HepG2 (cell line): ENCODE results near the gene OAT. TPM values are rescaled to one million over a fixed set of nuclear protein-coding genes. Genes with fewer than 3 reads are reported as not detected.
A peak's percentile ranks its signal among the peaks of the same experiment; 100 is the strongest.

Experiments
- BRF2 ChIP-seq: sonication (generic); formaldehyde crosslinking; IDR thresholded peaks from 2 replicates; pipeline ENCODE4 v1.8.1; 2022; ENCODE audit warnings: mild to moderate bottlenecking, missing genetic modification reagents
- CHD2 ChIP-seq: IDR thresholded peaks from 2 replicates; pipeline ENCODE4 v1.6.1; 2011; ENCODE audit warnings: low read depth, low read length, improper control_type of control experiment
- DMAP1 ChIP-seq: IDR thresholded peaks from 2 replicates; pipeline ENCODE4 v1.6.1; 2016
- FOXO4 ChIP-seq: sonication (generic); formaldehyde crosslinking; conservative IDR thresholded peaks from 2 replicates; pipeline ENCODE4 v1.8.1; 2023; ENCODE audit warnings: missing genetic modification reagents
- JARID2 ChIP-seq: sonication (generic); formaldehyde crosslinking; IDR thresholded peaks from 2 replicates; pipeline ENCODE4 v1.8.1; 2023; ENCODE audit warnings: missing genetic modification reagents, inconsistent platforms; ENCODE audit not compliant: insufficient replicate concordance
- KDM5A ChIP-seq: fragments of 200-600 bp; sonication (generic); IDR thresholded peaks from 2 replicates; pipeline ENCODE4 v1.7.0; 2018; ENCODE audit warnings: antibody characterized with exemption, mild to moderate bottlenecking, low read length, borderline replicate concordance
- MAX ChIP-seq: IDR thresholded peaks from 2 replicates; pipeline ENCODE4 v1.6.1; 2012; ENCODE audit warnings: inconsistent platforms
- NCOA2 ChIP-seq: sonication (generic); formaldehyde crosslinking; IDR thresholded peaks from 2 replicates; pipeline ENCODE4 v1.8.0; 2022; ENCODE audit warnings: inconsistent platforms
- ONECUT2 ChIP-seq: sonication (generic); formaldehyde crosslinking; IDR thresholded peaks from 2 replicates; pipeline ENCODE4 v1.4.0; 2020; ENCODE audit warnings: missing genetic modification reagents
- PLRG1 ChIP-seq: fragments of 450-650 bp; conservative IDR thresholded peaks from 2 replicates; pipeline ENCODE4 v1.6.1; 2016
- RBAK ChIP-seq: sonication (generic); formaldehyde crosslinking; IDR thresholded peaks from 2 replicates; pipeline ENCODE4 v1.5.1; 2020; ENCODE audit warnings: mild to moderate bottlenecking, missing genetic modification reagents
- SMAD1 ChIP-seq: sonication (generic); formaldehyde crosslinking; IDR thresholded peaks from 2 replicates; pipeline ENCODE4 v1.4.0; 2020; ENCODE audit warnings: missing genetic modification reagents, low read depth, mild to moderate bottlenecking, borderline replicate concordance
- ZNF121 ChIP-seq: sonication (generic); formaldehyde crosslinking; IDR thresholded peaks from 2 replicates; pipeline ENCODE4 v1.5.0; 2020; ENCODE audit warnings: mild to moderate bottlenecking, missing genetic modification reagents
- ZNF224 ChIP-seq: sonication (generic); formaldehyde crosslinking; IDR thresholded peaks from 2 replicates; pipeline ENCODE4 v1.5.0; 2020; ENCODE audit warnings: mild to moderate bottlenecking, missing genetic modification reagents
- ZNF362 ChIP-seq: sonication (generic); formaldehyde crosslinking; IDR thresholded peaks from 2 replicates; pipeline ENCODE4 v1.4.0; 2020; ENCODE audit warnings: missing genetic modification reagents, mild to moderate bottlenecking, borderline replicate concordance
- ZNF382 ChIP-seq: sonication (generic); formaldehyde crosslinking; IDR thresholded peaks from 2 replicates; pipeline ENCODE4 v1.5.0; 2020; ENCODE audit warnings: missing genetic modification reagents, mild to moderate bottlenecking, borderline replicate concordance
- ZNF414 ChIP-seq: sonication (generic); formaldehyde crosslinking; IDR thresholded peaks from 2 replicates; pipeline ENCODE4 v1.5.0; 2020; ENCODE audit warnings: missing genetic modification reagents
- ZNF607 ChIP-seq: sonication (generic); formaldehyde crosslinking; IDR thresholded peaks from 2 replicates; pipeline ENCODE4 v1.5.1; 2020; ENCODE audit warnings: missing genetic modification reagents, mild to moderate bottlenecking, borderline replicate concordance
- ZNF615 ChIP-seq: sonication (generic); formaldehyde crosslinking; IDR thresholded peaks from 2 replicates; pipeline ENCODE4 v1.5.0; 2020; ENCODE audit warnings: mild to moderate bottlenecking, missing genetic modification reagents, borderline replicate concordance
- ZNF709 ChIP-seq: sonication (generic); formaldehyde crosslinking; IDR thresholded peaks from 2 replicates; pipeline ENCODE4 v1.5.0; 2020; ENCODE audit warnings: mild to moderate bottlenecking, missing genetic modification reagents
- ZNF782 ChIP-seq: sonication (generic); formaldehyde crosslinking; IDR thresholded peaks from 2 replicates; pipeline ENCODE4 v1.4.0; 2020; ENCODE audit warnings: missing genetic modification reagents, mild to moderate bottlenecking, borderline replicate concordance
- ZNF850 ChIP-seq: sonication (generic); formaldehyde crosslinking; conservative IDR thresholded peaks from 2 replicates; pipeline ENCODE4 v1.9.0; 2021; ENCODE audit warnings: mild to moderate bottlenecking, missing genetic modification reagents
- polyA plus RNA-seq, 8 experiments: library from polyadenylated mRNA; depleted of rRNA in 3 of 8; stranded (reverse) in 7 of 8; unstranded in 1 of 8; fragments of >200 nt; fragmentation: Illumina TruSeq in 4 of 8; extraction: Trizol in 4 of 8; gene quantifications; 2 replicates each; pipeline versions ENCODE4 v1.2.1 to v1.2.3, GENCODE V29; 2011 to 2016; ENCODE audit warnings: low read depth in 4 of 8, missing spikeins in 1 of 8, mixed read lengths in 1 of 8; ENCODE audit not compliant: insufficient read depth in 1 of 8
- total RNA-seq, 5 experiments: library from RNA; depleted of rRNA; stranded (reverse); fragments of >200 nt; fragmentation: Illumina TruSeq; extraction: Trizol; gene quantifications; 2 replicates each; pipeline ENCODE4 v1.2.3, GENCODE V29; 2016; ENCODE audit warnings: low read depth in 1 of 5
- TF ChIP-seq, protein P1 (sequence below): sonication (generic); formaldehyde crosslinking; IDR thresholded peaks from 2 replicates; pipeline ENCODE4 v1.4.0; 2020; ENCODE audit warnings: missing genetic modification reagents
- TF ChIP-seq, protein P2 (sequence below): IDR thresholded peaks from 2 replicates; pipeline ENCODE4 v1.6.1; 2016; ENCODE audit warnings: missing compliant biosample characterization, missing genetic modification reagents, borderline replicate concordance

OAT gene
- total and polyA plus RNA-seq, 2 of the 13 experiments (the other 11 are each of a cell fraction or from before 2014, with no cell fraction given) = 87.8 to 96.7 TPM

- TF ChIP-seq FOXO4 (no peak), ZNF782 (CRISPR knock-in tag) (peak; percentile 69; the same call in 1 of the 2 replicates), JARID2 (CRISPR knock-in tag) (no peak), CHD2 (no peak), ZNF362 (peak; percentile 50; the same call in 1 of the 2 replicates), ONECUT2 (CRISPR knock-in tag) (peak; percentile 74), NCOA2 (CRISPR knock-in tag) (no peak; the same call in 1 of the 2 replicates), DMAP1 (peak; percentile 53; the same call in 1 of the 2 replicates), SMAD1 (CRISPR knock-in tag) (no peak), MAX (peak; percentile 80), ZNF615 (CRISPR knock-in tag) (no peak), ZNF850 (CRISPR knock-in tag) (no peak), ZNF414 (CRISPR knock-in tag) (peak; percentile 53; the same call in 1 of the 2 replicates), ZNF224 (CRISPR knock-in tag) (no peak), ZNF382 (CRISPR knock-in tag) (no peak), ZNF709 (no peak), KDM5A (no peak; the same call in 1 of the 2 replicates), RBAK (CRISPR knock-in tag) (no peak), BRF2 (CRISPR knock-in tag) (no peak), ZNF607 (no peak; the same call in 1 of the 2 replicates), PLRG1 (no peak), ZNF121 (CRISPR knock-in tag) (no peak)
- TF ChIP-seq, protein P1, sequence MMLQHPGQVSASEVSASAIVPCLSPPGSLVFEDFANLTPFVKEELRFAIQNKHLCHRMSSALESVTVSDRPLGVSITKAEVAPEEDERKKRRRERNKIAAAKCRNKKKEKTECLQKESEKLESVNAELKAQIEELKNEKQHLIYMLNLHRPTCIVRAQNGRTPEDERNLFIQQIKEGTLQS (CRISPR knock-in tag) = no peak
- TF ChIP-seq, protein P2, sequence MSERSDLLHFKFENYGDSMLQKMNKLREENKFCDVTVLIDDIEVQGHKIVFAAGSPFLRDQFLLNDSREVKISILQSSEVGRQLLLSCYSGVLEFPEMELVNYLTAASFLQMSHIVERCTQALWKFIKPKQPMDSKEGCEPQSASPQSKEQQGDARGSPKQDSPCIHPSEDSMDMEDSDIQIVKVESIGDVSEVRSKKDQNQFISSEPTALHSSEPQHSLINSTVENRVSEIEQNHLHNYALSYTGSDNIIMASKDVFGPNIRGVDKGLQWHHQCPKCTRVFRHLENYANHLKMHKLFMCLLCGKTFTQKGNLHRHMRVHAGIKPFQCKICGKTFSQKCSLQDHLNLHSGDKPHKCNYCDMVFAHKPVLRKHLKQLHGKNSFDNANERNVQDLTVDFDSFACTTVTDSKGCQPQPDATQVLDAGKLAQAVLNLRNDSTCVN (CRISPR knock-in tag) = no peak
Observed at GRCh38 chr10:124418726-124419501, at the start of gene OAT (continued).
